GM12873 (cell line): ENCODE data around the gene SFXN1.

Source experiments
- TF ChIP-seq, protein P1 (sequence below): IDR thresholded peaks from 2 replicates; pipeline ENCODE4 v1.5.1; 2012; ENCODE audit warnings: low read depth, mild to moderate bottlenecking, moderate library complexity, low read length, control low read depth; ENCODE audit not compliant: insufficient read depth; ENCODE audit errors: missing control alignments

Gene SFXN1

DNA sequence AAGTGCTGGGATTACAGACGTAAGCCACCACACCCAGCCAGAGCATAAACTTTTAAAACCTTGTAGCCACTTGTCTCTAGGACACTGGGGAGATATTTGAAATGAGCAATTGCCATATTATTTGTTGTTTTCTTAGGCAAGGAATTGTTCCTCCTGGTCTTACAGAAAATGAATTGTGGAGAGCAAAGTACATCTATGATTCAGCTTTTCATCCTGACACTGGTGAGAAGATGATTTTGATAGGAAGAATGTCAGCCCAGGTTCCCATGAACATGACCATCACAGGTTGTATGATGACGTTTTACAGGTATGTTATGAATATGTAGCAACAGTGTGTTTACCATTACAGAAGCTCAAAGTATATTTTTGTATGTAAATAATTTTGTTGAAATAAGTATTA, 30.5 kb downstream of the SFXN1 start:
- TF ChIP-seq, protein P1, sequence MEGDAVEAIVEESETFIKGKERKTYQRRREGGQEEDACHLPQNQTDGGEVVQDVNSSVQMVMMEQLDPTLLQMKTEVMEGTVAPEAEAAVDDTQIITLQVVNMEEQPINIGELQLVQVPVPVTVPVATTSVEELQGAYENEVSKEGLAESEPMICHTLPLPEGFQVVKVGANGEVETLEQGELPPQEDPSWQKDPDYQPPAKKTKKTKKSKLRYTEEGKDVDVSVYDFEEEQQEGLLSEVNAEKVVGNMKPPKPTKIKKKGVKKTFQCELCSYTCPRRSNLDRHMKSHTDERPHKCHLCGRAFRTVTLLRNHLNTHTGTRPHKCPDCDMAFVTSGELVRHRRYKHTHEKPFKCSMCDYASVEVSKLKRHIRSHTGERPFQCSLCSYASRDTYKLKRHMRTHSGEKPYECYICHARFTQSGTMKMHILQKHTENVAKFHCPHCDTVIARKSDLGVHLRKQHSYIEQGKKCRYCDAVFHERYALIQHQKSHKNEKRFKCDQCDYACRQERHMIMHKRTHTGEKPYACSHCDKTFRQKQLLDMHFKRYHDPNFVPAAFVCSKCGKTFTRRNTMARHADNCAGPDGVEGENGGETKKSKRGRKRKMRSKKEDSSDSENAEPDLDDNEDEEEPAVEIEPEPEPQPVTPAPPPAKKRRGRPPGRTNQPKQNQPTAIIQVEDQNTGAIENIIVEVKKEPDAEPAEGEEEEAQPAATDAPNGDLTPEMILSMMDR, result no peak

DNA sequence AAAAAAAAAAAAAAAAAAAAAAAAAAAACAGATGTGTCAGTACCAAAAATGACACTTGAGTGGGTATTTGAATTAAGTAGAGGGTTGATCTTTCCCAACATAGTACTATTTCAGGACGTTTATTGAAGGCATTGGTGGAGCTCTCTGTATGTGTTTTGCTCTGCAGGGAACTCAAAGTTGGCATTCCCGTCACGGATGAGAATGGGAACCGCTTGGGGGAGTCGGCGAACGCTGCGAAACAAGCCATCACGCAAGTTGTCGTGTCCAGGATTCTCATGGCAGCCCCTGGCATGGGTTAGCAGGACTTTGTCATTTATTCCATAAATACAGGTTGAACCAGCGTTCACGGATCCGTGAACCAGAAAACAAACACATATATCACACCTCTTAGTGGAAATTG, 34.9 kb downstream of the SFXN1 start:
- TF ChIP-seq, protein P1, result no peak

DNA sequence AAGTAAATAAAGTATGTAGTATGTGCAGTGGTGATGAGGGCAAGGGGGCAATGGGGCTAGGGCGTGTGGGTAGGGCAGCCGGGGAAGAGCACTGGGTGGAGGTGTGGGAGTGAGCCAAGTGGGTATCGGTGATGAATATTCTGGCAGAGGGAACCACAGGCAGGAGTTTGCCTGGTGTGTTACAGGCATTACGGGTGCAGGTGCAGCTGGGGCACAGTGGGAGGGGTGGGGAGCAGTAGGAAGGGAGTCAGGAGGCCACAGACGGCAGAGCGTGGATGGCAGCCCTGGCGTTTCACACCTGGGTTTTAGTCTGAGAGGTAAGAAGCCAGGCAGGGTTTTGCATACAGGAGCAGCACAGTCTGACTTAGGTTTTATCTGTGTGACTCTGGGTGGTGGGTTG, 35.4 kb downstream of the SFXN1 start:
- TF ChIP-seq, protein P1, result no peak

DNA sequence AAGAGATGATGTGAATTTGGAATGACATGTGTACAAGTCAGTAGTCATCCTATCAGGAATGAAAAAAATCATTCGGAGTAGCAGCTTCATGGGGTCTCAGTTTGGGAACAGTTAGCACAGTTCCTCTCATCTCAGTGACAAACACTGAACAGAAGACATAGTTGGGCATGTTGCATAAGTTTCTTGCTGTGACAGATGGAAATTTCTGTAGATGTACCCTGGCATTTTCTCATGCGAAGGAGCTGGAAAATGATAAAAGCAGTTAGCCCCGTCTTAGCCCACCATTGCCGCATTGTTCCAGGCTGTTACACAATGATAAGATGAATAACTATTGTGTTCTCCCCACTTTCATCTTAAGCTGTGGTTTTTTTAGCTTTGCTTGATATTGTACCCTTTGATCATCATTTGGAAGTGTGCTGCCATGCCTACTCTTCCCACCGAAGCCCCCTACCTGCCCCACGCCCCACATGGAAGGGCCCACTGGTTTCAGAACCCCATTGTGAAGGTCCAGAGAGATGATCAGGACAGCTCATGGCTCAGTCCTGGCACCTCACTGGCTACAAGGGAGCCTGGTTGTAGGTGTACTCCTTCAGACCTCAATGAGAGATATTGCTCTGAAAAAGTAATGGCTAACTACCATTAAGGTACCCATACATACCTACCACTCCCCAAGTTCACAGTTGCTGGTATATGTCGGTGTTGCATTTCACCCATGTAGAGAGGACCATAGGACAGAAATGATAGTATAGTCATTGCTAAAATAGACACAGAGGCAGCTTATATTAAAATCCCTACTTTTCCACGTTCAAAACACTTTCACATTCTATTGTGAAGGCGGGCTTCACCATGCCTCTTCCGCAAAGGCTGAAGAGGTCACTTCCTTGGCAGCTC, 38.8 kb downstream of the SFXN1 start:
- TF ChIP-seq, protein P1, result no peak

DNA sequence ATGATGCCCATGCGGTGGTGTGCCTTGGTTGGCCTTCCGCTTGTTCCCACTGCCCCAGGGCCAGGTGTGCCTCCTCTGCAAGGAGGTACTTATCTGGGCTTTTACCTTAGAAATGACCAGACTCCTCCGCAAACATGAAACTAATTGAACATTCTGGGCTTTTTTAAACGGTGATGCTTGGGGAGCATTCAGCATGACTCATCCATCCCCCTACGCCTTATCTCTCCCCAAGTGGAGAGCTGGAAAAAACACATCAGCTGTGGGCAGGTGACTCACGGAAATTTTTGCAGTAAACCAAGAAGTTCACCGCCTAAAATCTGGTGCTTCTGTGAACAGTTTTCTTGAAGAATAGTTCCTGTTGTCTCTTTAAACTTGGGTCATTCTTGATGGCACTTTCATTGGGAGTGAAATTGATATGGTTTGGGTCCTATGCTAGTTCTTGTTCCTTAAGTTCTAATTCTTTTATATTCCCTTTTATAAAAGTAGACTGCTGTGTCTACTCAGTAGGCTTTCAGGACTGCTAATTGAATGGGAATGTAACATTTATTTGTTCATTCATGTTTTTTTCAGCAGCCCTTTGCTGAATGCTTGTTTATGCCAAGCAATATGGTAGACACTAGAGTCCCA, 39.6 kb downstream of the SFXN1 start:
- TF ChIP-seq, protein P1, result no peak

DNA sequence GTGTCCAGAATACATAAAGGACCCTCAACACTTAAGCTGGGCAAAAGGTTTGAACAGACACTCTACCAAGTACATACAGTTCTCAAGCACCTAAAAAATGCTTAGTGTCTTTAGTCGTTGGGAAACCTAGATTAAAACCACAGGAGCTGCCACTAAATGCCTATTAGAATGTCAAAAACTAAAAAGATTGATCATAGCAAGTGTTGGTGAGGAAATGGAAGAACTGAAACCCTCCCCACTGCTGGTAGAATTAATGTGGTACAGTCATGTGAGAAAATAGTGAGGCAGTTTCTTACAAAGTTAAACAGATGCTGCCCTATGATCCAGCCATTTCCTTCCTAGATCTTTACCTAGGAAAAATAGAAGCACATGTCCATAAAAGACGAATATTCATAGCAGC, 40.6 kb downstream of the SFXN1 start:
- TF ChIP-seq, protein P1, result no peak

DNA sequence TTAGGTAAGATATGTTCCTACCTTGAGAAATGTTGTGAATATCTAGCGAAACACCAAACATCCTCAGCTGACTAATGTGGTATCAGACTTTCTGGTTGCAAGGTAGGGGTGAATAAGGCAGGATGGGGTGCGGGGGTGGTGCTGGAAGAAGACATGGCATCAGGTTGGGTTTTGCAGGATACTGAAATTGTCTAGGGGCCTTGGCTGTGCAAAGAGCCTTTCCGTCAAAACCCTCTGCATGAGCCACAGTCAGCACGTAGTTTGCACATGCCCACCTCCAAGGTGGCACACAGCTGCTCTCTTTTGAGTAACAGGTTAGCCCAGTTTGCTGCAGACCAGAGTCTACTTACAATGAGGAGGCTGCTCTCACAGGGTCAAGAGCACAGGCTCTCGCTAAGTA, 42.0 kb downstream of the SFXN1 start:
- TF ChIP-seq, protein P1, result no peak
